ENCODE measurements around the gene ACRBP. TPM values are rescaled to one million over a fixed set of nuclear protein-coding genes. Genes with fewer than 3 reads are reported as not detected.

Gene ACRBP
- total RNA-seq, 4 donors from 2014 or later = 2.2 to 2.9 (median 2.7) TPM; not detected in 1

- Histone ChIP-seq H3K4me3 (no peak overlapping the region), H3K9me3 (no peaks in the 10 kb centered on the region), H3K36me3 (peaks cover 0 to 51% (median 25%) of the 10 kb centered on the region in 4 donors), H3K27me3 (no peaks in the 10 kb centered on the region), H3K4me1 (peaks cover 0 to 13% (median 7%) of the 10 kb centered on the region in 4 donors), H3K27ac (no peak overlapping the region)
- no peak for DNase-seq
- in situ Hi-C loops (cut with MboI; ENCODE audit: low pct_ligation_motif_present in 1 of 4, low pct_unique_long_range_greater_than_20kb in 1 of 4, low sequenced_read_pairs in 3 of 4) (no loop called here), intact Hi-C loops (cut with DNase I; ENCODE audit: low total_unique reads) (no loop called here)
- 80 to 83% methylated on average over 1 to 8 of the region's 8 CpGs for WGBS, 2 donors (ENCODE audit: low coverage in 1 of 2)
- TF ChIP-seq EP300 (IDR thresholded peaks at IDR 0.05; ENCODE audit: low read depth) = no peak
These were observed 3.6 kb upstream of the ACRBP start for GRCh38 chr12:6650832-6651231.

DNA sequence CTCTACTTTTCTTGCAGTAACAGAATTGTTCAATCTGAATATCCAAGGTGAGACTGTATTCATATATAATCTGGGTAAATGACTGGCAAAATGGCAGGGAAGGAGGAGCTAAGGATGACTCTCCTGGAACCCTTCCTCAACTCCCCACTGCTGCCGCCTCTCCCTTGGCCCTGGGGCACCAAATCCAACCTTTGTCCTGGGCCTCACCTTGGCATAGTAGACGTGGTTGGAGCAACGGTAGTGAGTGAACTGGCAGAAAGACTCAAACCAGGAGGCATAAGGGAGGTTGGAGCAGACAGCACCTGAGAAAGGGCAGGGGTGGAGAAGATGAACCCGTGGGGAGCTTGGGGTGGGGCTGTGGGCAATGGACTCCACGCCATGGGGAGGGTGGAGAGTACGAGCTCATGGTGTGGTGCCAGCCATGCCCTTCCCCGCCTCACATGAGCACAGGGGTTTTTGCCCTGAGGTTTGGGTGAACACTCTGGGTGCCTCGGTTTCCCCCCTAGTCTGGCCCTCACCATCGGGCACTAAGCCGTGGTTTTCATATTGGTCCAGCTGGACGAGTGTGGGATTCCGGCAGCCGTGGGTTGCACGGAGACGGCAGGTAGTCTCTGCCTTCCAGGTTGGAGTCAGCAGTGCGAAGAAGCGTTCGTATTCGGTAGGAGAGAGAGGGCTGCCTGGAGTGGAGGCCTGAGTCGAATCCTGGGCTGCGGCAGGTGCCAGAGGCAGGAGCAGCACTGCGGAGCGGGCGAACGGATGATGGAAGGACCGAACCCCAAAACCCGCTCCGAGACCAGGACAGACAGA, 753 bp downstream of the ACRBP start:
- peak overlapping the region; percentile 43 to 81 (median 62) for H3K27ac ChIP-seq
- TF ChIP-seq, protein P1, sequence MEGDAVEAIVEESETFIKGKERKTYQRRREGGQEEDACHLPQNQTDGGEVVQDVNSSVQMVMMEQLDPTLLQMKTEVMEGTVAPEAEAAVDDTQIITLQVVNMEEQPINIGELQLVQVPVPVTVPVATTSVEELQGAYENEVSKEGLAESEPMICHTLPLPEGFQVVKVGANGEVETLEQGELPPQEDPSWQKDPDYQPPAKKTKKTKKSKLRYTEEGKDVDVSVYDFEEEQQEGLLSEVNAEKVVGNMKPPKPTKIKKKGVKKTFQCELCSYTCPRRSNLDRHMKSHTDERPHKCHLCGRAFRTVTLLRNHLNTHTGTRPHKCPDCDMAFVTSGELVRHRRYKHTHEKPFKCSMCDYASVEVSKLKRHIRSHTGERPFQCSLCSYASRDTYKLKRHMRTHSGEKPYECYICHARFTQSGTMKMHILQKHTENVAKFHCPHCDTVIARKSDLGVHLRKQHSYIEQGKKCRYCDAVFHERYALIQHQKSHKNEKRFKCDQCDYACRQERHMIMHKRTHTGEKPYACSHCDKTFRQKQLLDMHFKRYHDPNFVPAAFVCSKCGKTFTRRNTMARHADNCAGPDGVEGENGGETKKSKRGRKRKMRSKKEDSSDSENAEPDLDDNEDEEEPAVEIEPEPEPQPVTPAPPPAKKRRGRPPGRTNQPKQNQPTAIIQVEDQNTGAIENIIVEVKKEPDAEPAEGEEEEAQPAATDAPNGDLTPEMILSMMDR (IDR thresholded peaks at IDR 0.05) = no peak
- TF ChIP-seq EP300 (IDR thresholded peaks at IDR 0.05; ENCODE audit: low read depth) (no peak), POLR2AphosphoS5 (IDR thresholded peaks at IDR 0.05) (no peak), POLR2A (IDR thresholded peaks at IDR 0.05) (no peak)
- 58 to 68% methylated on average over 3 to 28 of the region's 28 CpGs for WGBS, 2 donors (ENCODE audit: low coverage in 1 of 2)
- intact Hi-C loops (cut with DNase I; ENCODE audit: low total_unique reads) = no loop called here
- no peaks in the 10 kb centered on the region for H3K27me3 ChIP-seq
- no peaks in the 10 kb centered on the region for H3K9me3 ChIP-seq
- DNase-seq = no peak
- in situ Hi-C loops (cut with MboI; ENCODE audit: low pct_ligation_motif_present in 1 of 4, low pct_unique_long_range_greater_than_20kb in 1 of 4, low sequenced_read_pairs in 3 of 4) = no loop called here
- peak overlapping the region; percentile 38 to 62 (median 49) for H3K4me3 ChIP-seq
- peaks cover 0 to 20% (median 10%) of the 10 kb centered on the region in 4 donors for H3K36me3 ChIP-seq
- H3K4me1 ChIP-seq = peaks cover 0 to 19% (median 7%) of the 10 kb centered on the region in 4 donors

DNA sequence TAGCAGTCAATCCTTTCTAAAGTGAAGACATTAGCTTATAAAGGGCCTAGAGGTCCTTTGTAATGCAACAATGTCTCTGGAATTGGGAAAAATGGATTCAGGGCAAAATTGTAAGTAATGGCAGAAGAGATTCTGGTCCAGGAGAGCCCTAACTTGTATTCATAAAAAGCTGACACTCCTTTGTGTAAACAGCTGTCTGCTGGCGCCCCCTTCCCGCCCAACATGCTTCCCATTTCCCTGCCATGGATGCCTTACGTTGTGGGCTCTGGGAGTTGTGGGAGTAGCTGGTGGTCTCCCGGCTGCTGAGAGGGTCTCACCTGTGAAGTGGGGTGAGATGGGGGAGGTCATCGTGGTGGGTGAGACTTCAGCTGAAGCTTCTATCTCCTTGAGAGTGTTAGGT, 2.3 kb downstream of the ACRBP start:
- WGBS, 2 donors (ENCODE audit: low coverage in 1 of 2) = 31 to 34% methylated on average over 3 to 5 of the region's 5 CpGs
- Histone ChIP-seq H3K27me3 (no peaks in the 10 kb centered on the region), H3K9me3 (no peaks in the 10 kb centered on the region), H3K36me3 (peaks cover 0 to 4% (median 2%) of the 10 kb centered on the region in 4 donors), H3K27ac (peak overlapping the region in 3 of 4 donors; percentile 2 to 43 (median 20)), H3K4me3 (no peak overlapping the region), H3K4me1 (peaks cover 0 to 19% (median 7%) of the 10 kb centered on the region in 4 donors)
- no peak for TF ChIP-seq EP300 (IDR thresholded peaks at IDR 0.05; ENCODE audit: low read depth)
- TF ChIP-seq, protein P1 (IDR thresholded peaks at IDR 0.05) = peak in 1 of 5 experiments; percentile 27
- intact Hi-C loops (cut with DNase I; ENCODE audit: low total_unique reads) (no loop called here), in situ Hi-C loops (cut with MboI; ENCODE audit: low pct_ligation_motif_present in 1 of 4, low pct_unique_long_range_greater_than_20kb in 1 of 4, low sequenced_read_pairs in 3 of 4) (no loop called here)
- DNase-seq = peak; percentile 54

- Histone ChIP-seq H3K4me3 (no peak overlapping the region), H3K9me3 (no peaks in the 10 kb centered on the region), H3K27me3 (no peaks in the 10 kb centered on the region), H3K4me1 (peaks cover 0 to 19% (median 7%) of the 10 kb centered on the region in 4 donors), H3K27ac (peak overlapping the region; percentile 2 to 43 (median 22)), H3K36me3 (no peaks in the 10 kb centered on the region)
- in situ Hi-C loops (cut with MboI; ENCODE audit: low pct_ligation_motif_present in 1 of 4, low pct_unique_long_range_greater_than_20kb in 1 of 4, low sequenced_read_pairs in 3 of 4) = no loop called here
- intact Hi-C loops (cut with DNase I; ENCODE audit: low total_unique reads) = no loop called here
- DNase-seq = no peak
- TF ChIP-seq POLR2AphosphoS5 (IDR thresholded peaks at IDR 0.05) (no peak), POLR2A (IDR thresholded peaks at IDR 0.05) (no peak), EP300 (IDR thresholded peaks at IDR 0.05; ENCODE audit: low read depth) (no peak)
- TF ChIP-seq, protein P1 (IDR thresholded peaks at IDR 0.05) = no peak
- WGBS, 2 donors (ENCODE audit: low coverage in 1 of 2) = 47 to 67% methylated on average over 5 to 6 of the region's 6 CpGs
These were observed 3.0 kb downstream of the ACRBP start for GRCh38 chr12:6644257-6644596.

Data from transverse colon (tissue), 4 donors.